Measurements from ENCODE around the gene LYST. TPM values are rescaled to one million over a fixed set of nuclear protein-coding genes. Genes with fewer than 3 reads are reported as not detected.
"Not testable (repeated sequence)": the region's sequence is repeated elsewhere in the genome, so short reads cannot be mapped to it uniquely, and the experiment has no call there.

Gene LYST
- total RNA-seq, 1 experiment from 2014 or later: 8.1 TPM

GRCh38 chr1:235639226-235640205, 227.2 kb downstream of the LYST start:
- peak in 1 of 2 experiments; percentile 25 for DNase-seq (ENCODE audit: low read depth in 1 of 2, low spot score in 2 of 2)
- Histone ChIP-seq H3K9me3 (replicated peaks) (no peaks in the 10 kb centered on the region), H3K36me3 (no peaks in the 10 kb centered on the region)

GRCh38 chr1:235638612-235639011, 228.1 kb downstream of the LYST start:
- H3K27me3 ChIP-seq (replicated peaks); H3K4me3 ChIP-seq; H3K27ac ChIP-seq; H3K9me3 ChIP-seq (replicated peaks); H3K36me3 ChIP-seq: not testable (repeated sequence)
- peaks cover 17% of the 10 kb centered on the region for H3K4me1 ChIP-seq (replicated peaks)
- DNase-seq (ENCODE audit: low read depth in 1 of 2, low spot score in 2 of 2): peak in 1 of 2 experiments; percentile 18

More at GRCh38 chr1:235639226-235640205, 227.2 kb downstream of the LYST start:
- H3K27ac ChIP-seq: no peak overlapping the region
- H3K27me3 ChIP-seq (replicated peaks): no peaks in the 10 kb centered on the region
- H3K4me3 ChIP-seq: no peak overlapping the region
- H3K4me1 ChIP-seq (replicated peaks): peaks cover 15% of the 10 kb centered on the region

- Histone ChIP-seq H3K4me3 (no peak overlapping the region), H3K4me1 (replicated peaks) (peaks cover 22% of the 10 kb centered on the region), H3K36me3 (no peaks in the 10 kb centered on the region), H3K27ac (no peak overlapping the region), H3K27me3 (replicated peaks) (no peaks in the 10 kb centered on the region), H3K9me3 (replicated peaks) (no peaks in the 10 kb centered on the region)
- no peak for DNase-seq (ENCODE audit: low read depth in 1 of 2, low spot score in 2 of 2)
Measured at GRCh38 chr1:235637756-235638534, 228.8 kb downstream of the LYST start.

- Histone ChIP-seq H3K4me1 (replicated peaks) (peaks cover 21% of the 10 kb centered on the region), H3K27ac (no peak overlapping the region), H3K36me3 (no peaks in the 10 kb centered on the region), H3K27me3 (replicated peaks) (no peaks in the 10 kb centered on the region), H3K9me3 (replicated peaks) (no peaks in the 10 kb centered on the region), H3K4me3 (no peak overlapping the region)
- no peak for DNase-seq (ENCODE audit: low read depth in 1 of 2, low spot score in 2 of 2)
Measured at GRCh38 chr1:235635938-235636662, 230.6 kb downstream of the LYST start.

GRCh38 chr1:235632506-235633401, 234.0 kb downstream of the LYST start:
- Histone ChIP-seq H3K4me1 (replicated peaks) (peaks cover 21% of the 10 kb centered on the region), H3K27me3 (replicated peaks) (no peaks in the 10 kb centered on the region), H3K9me3 (replicated peaks) (no peaks in the 10 kb centered on the region), H3K36me3 (no peaks in the 10 kb centered on the region), H3K27ac (peak overlapping the region; percentile 89), H3K4me3 (peak overlapping the region; percentile 32)
- peak in 1 of 2 experiments; percentile 93 for DNase-seq (ENCODE audit: low read depth in 1 of 2, low spot score in 2 of 2)

- Histone ChIP-seq H3K27me3 (replicated peaks) (no peaks in the 10 kb centered on the region), H3K36me3 (no peaks in the 10 kb centered on the region), H3K4me3 (no peak overlapping the region), H3K27ac (peak overlapping the region; percentile 89), H3K4me1 (replicated peaks) (peaks cover 21% of the 10 kb centered on the region), H3K9me3 (replicated peaks) (no peaks in the 10 kb centered on the region)
- DNase-seq (ENCODE audit: low read depth in 1 of 2, low spot score in 2 of 2): no peak
Measured at GRCh38 chr1:235631816-235632215, 234.9 kb downstream of the LYST start.

- no peaks in the 10 kb centered on the region for H3K9me3 ChIP-seq (replicated peaks)
- H3K27ac ChIP-seq: no peak overlapping the region
- no peaks in the 10 kb centered on the region for H3K36me3 ChIP-seq
- no peak overlapping the region for H3K4me3 ChIP-seq
- DNase-seq (ENCODE audit: low read depth in 1 of 2, low spot score in 2 of 2): no peak
- H3K4me1 ChIP-seq (replicated peaks): peaks cover 28% of the 10 kb centered on the region
- H3K27me3 ChIP-seq (replicated peaks): no peaks in the 10 kb centered on the region
Measured at GRCh38 chr1:235628316-235629005, 238.2 kb downstream of the LYST start.

GRCh38 chr1:235625831-235626230, 240.9 kb downstream of the LYST start:
- Histone ChIP-seq H3K27me3 (replicated peaks) (no peaks in the 10 kb centered on the region), H3K9me3 (replicated peaks) (no peaks in the 10 kb centered on the region), H3K27ac (no peak overlapping the region), H3K4me3 (no peak overlapping the region), H3K4me1 (replicated peaks) (peaks cover 10% of the 10 kb centered on the region), H3K36me3 (no peaks in the 10 kb centered on the region)
- DNase-seq (ENCODE audit: low read depth in 1 of 2, low spot score in 2 of 2): no peak

- Histone ChIP-seq H3K27ac (no peak overlapping the region), H3K27me3 (replicated peaks) (no peaks in the 10 kb centered on the region), H3K9me3 (replicated peaks) (no peaks in the 10 kb centered on the region), H3K4me3 (no peak overlapping the region), H3K4me1 (replicated peaks) (peaks cover 10% of the 10 kb centered on the region), H3K36me3 (no peaks in the 10 kb centered on the region)
- DNase-seq (ENCODE audit: low read depth in 1 of 2, low spot score in 2 of 2): no peak
Measured at GRCh38 chr1:235625340-235625739, 241.4 kb downstream of the LYST start.

- Histone ChIP-seq H3K9me3 (replicated peaks) (no peaks in the 10 kb centered on the region), H3K36me3 (no peaks in the 10 kb centered on the region), H3K4me1 (replicated peaks) (peaks cover 10% of the 10 kb centered on the region), H3K4me3 (no peak overlapping the region), H3K27me3 (replicated peaks) (no peaks in the 10 kb centered on the region), H3K27ac (no peak overlapping the region)
- DNase-seq (ENCODE audit: low read depth in 1 of 2, low spot score in 2 of 2): no peak
Measured at GRCh38 chr1:235624721-235625333, 241.9 kb downstream of the LYST start.

GRCh38 chr1:235622936-235623779, 243.5 kb downstream of the LYST start:
- Histone ChIP-seq H3K36me3 (no peaks in the 10 kb centered on the region), H3K4me3 (no peak overlapping the region), H3K4me1 (replicated peaks) (peaks cover 12% of the 10 kb centered on the region), H3K27me3 (replicated peaks) (no peaks in the 10 kb centered on the region), H3K27ac (no peak overlapping the region), H3K9me3 (replicated peaks) (no peaks in the 10 kb centered on the region)
- no peak for DNase-seq (ENCODE audit: low read depth in 1 of 2, low spot score in 2 of 2)

Measured in SJSA1 (cell line).